A673 (cell line): ENCODE data around the gene GTF2E1. TPM values are rescaled to one million over a fixed set of nuclear protein-coding genes. Genes with fewer than 3 reads are reported as not detected.

ENCODE experiments used
- BruUV-seq: library from RNA; stranded (reverse); fragments of 400-500 nt; replicated peaks from 2 replicates; lab custom pipeline; 2021; lab: Mats Ljungman, UMichigan
- CTCF ChIA-PET: fragments of 300-600 bp; sonication (Branson Sonifier 250); formaldehyde crosslinking; loops from one replicate; lab custom pipeline; 2022; ENCODE audit warnings: antibody characterized with exemption; lab: Charles Lee
- POLR2A ChIA-PET: fragments of 300-600 bp; sonication (Branson Sonifier 250); formaldehyde crosslinking; loops from one replicate; lab custom pipeline; 2022; ENCODE audit warnings: antibody characterized with exemption; ENCODE audit not compliant: low non-redundant PET; lab: Charles Lee
- DNase-seq: peaks from one replicate; pipeline ENCODE4 v3.0.0-alpha.2; 2015; ENCODE audit warnings: low spot score
- H3K27ac ChIP-seq: fragments of 200-600 bp; sonication (generic); 2 replicates; pipeline ENCODE4 v1.5.1; 2016; ENCODE audit warnings: mixed run types, low read depth, mild to moderate bottlenecking, mixed read lengths, antibody characterized with exemption, low read length; ENCODE audit not compliant: poor library complexity, severe bottlenecking
- H3K27me3 ChIP-seq: fragments of 200-600 bp; sonication (generic); replicated peaks from 2 replicates; pipeline ENCODE4 v1.6.1; 2017; ENCODE audit warnings: mixed run types, low read depth, mild to moderate bottlenecking, mixed read lengths, antibody characterized with exemption, low read length; ENCODE audit not compliant: insufficient read depth, poor library complexity
- H3K36me3 ChIP-seq: fragments of 200-600 bp; sonication (generic); 2 replicates; pipeline ENCODE4 v1.6.1; 2016; ENCODE audit warnings: mixed run types, mild to moderate bottlenecking, mixed read lengths, antibody characterized with exemption, low read length; ENCODE audit not compliant: insufficient read depth, poor library complexity, severe bottlenecking
- H3K4me1 ChIP-seq: fragments of 200-600 bp; sonication (generic); 2 replicates; pipeline ENCODE4 v1.6.1; 2017; ENCODE audit warnings: mixed run types, mild to moderate bottlenecking, mixed read lengths, antibody characterized with exemption, low read length; ENCODE audit not compliant: insufficient read depth, poor library complexity, severe bottlenecking
- H3K4me3 ChIP-seq: fragments of 200-600 bp; sonication (generic); 2 replicates; pipeline ENCODE4 v1.5.1; 2016; ENCODE audit warnings: low read depth, mixed run types, mild to moderate bottlenecking, mixed read lengths, low read length; ENCODE audit not compliant: poor library complexity, severe bottlenecking
- H3K9me3 ChIP-seq: fragments of 200-600 bp; sonication (generic); 2 replicates; pipeline ENCODE4 v1.6.1; 2016; ENCODE audit warnings: mixed run types, low read depth, mild to moderate bottlenecking, mixed read lengths, antibody characterized with exemption, low read length; ENCODE audit not compliant: poor library complexity, severe bottlenecking
- EZH2 ChIP-seq: fragments of 200-600 bp; sonication (generic); IDR thresholded peaks from 2 replicates; pipeline ENCODE4 v1.6.1; 2017; ENCODE audit warnings: borderline replicate concordance, low read depth, mild to moderate bottlenecking, mixed read lengths, antibody characterized with exemption, low read length; ENCODE audit not compliant: poor library complexity, severe bottlenecking
- intact Hi-C: fragments of 100-400 bp; cut with micrococcal nuclease; formaldehyde crosslinking; loops from one replicate; pipeline ENCODE4 v1.10.0; 2022; ENCODE audit not compliant: unreplicated experiment
- total RNA-seq: library from RNA; stranded (reverse); gene quantifications from 2 replicates; pipeline ENCODE4 v1.2.3, GENCODE V29; 2021
- TF ChIP-seq, protein P1 (sequence below): fragments of 300-800, 200-600 bp; sonication (generic); conservative IDR thresholded peaks from 2 replicates; pipeline ENCODE4 v1.5.1; 2017; ENCODE audit warnings: low read depth, mild to moderate bottlenecking, antibody characterized with exemption, low read length, moderate library complexity, mixed read lengths

The GTF2E1 gene
- total RNA-seq, 1 experiment from 2014 or later: 21.7 TPM

DNA sequence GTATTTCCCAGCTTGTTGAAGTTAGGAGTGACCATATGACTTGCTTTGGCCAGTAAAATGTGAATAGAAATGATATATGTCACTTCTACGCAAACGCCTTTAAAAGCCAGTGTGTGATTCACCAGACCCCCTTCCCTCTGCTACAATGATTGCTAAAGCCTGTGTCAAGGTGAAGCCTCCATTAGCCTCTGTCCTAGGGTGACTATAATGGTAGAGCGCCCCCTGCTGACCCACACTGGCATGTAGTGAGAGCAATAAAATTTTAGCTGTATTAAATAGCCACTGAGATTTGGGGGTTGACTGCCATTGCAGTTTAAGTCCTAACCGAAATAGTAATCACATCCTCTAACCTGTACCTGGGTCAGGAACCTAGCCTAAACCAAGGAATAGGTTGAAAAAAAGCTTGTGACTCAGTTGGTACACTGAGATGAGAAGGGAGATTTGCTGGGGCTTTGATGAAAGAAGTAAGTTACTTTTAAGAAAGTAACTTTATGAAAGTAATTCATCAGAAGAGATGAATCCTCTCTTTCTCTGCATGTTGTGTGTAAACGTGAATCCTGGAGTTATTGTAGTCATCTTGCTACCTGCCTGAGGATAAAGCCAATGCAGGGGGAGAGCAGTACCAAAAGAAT is 52.6 kb downstream of the GTF2E1 start:
- no TSS peak for BruUV-seq
- Histone ChIP-seq H3K36me3 (no peaks in the 10 kb centered on the region), H3K27me3 (no peaks in the 10 kb centered on the region), H3K9me3 (no peaks in the 10 kb centered on the region), H3K27ac (no peak overlapping the region), H3K4me1 (no peaks in the 10 kb centered on the region), H3K4me3 (no peak overlapping the region)
- CTCF ChIA-PET: interaction anchor here (0.6 to 1.2 kb wide), 8 partner anchors 10 to 1126 kb away, joined by 3 to 10 read pairs (median 4); partner anchors contain the start of gene NDUFB4
- intact Hi-C loops: loop anchor here (1.0 to 5.0 kb wide), 2 partner anchors 234 to 378 kb away; no protein-coding TSS in a partner anchor
- TF ChIP-seq EZH2: no peak
- TF ChIP-seq, protein P1, sequence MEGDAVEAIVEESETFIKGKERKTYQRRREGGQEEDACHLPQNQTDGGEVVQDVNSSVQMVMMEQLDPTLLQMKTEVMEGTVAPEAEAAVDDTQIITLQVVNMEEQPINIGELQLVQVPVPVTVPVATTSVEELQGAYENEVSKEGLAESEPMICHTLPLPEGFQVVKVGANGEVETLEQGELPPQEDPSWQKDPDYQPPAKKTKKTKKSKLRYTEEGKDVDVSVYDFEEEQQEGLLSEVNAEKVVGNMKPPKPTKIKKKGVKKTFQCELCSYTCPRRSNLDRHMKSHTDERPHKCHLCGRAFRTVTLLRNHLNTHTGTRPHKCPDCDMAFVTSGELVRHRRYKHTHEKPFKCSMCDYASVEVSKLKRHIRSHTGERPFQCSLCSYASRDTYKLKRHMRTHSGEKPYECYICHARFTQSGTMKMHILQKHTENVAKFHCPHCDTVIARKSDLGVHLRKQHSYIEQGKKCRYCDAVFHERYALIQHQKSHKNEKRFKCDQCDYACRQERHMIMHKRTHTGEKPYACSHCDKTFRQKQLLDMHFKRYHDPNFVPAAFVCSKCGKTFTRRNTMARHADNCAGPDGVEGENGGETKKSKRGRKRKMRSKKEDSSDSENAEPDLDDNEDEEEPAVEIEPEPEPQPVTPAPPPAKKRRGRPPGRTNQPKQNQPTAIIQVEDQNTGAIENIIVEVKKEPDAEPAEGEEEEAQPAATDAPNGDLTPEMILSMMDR: peak; percentile 94
- POLR2A ChIA-PET: no interaction called here
- DNase-seq: peak; percentile 84

DNA sequence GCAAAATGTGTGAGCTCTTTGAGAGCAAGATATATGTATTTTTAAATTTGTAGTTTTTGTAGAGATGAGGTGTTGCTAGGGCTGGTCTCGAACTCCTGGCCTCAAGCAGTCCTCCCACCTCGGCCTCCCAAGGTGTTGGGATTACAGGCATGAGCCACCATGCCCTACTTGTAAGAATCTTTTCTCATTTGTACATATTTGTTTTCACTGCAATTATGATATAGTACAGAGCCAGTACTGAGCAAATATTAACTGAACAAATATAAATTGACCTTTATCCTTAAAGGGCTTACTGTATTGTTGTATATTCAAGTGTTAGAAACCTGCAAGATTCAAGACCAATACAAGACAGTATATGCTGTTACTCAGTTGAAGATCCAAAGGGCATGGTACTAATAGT is 53.4 kb downstream of the GTF2E1 start:
- Histone ChIP-seq H3K4me3 (no peak overlapping the region), H3K9me3 (no peaks in the 10 kb centered on the region), H3K36me3 (no peaks in the 10 kb centered on the region), H3K4me1 (no peaks in the 10 kb centered on the region), H3K27ac (no peak overlapping the region), H3K27me3 (no peaks in the 10 kb centered on the region)
- intact Hi-C loops: loop anchor here (1.0 to 5.0 kb wide), 2 partner anchors 235 to 379 kb away; no protein-coding TSS in a partner anchor
- no TSS peak for BruUV-seq
- CTCF ChIA-PET: interaction anchor here (1.2 kb wide), 1 partner anchor 235 kb away, joined by 8 read pairs; no protein-coding TSS in a partner anchor
- TF ChIP-seq, protein P1: no peak
- no peak for TF ChIP-seq EZH2
- POLR2A ChIA-PET: no interaction called here
- no peak for DNase-seq

DNA sequence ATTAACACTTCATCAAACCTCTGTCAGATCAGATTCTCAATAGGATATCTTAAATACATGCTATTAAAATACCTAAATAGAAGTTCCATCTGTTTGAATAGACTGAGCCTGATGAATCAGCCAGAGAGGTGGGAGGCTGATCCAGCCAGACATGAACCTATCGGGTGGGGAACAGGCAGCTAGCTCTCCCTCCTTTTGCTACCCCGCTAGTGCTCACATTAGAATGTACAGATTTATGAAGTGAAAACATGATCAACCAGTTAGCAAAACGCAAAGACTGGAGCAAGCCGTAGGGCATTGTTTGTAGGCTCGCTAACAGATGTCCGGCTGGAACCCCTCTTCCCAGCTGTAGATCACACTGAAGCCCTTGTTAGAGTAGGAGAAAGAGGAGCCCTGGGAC is 54.4 kb downstream of the GTF2E1 start:
- no peaks in the 10 kb centered on the region for H3K9me3 ChIP-seq
- intact Hi-C loops: loop anchor here (5.0 kb wide), 1 partner anchor 380 kb away; no protein-coding TSS in a partner anchor
- TF ChIP-seq, protein P1: no peak
- no TSS peak for BruUV-seq
- no peaks in the 10 kb centered on the region for H3K27me3 ChIP-seq
- H3K4me1 ChIP-seq: no peaks in the 10 kb centered on the region
- ChIA-PET POLR2A (no interaction called here), CTCF (no interaction called here)
- no peak overlapping the region for H3K4me3 ChIP-seq
- no peak overlapping the region for H3K27ac ChIP-seq
- DNase-seq: no peak
- H3K36me3 ChIP-seq: no peaks in the 10 kb centered on the region
